Breast epithelium (tissue), 3 donors: ENCODE measurements around the gene BEX1.
"Not testable (repeated sequence)": the region's sequence is repeated elsewhere in the genome, so short reads cannot be mapped to it uniquely, and the experiment has no call there.

Experiments
- POLR2AphosphoS5 ChIP-seq, 3 donors: sonication (generic); formaldehyde crosslinking; IDR thresholded peaks; one replicate each; pipeline ENCODE4 v1.6.1; 2017; ENCODE audit warnings: antibody characterized with exemption in 3 of 3
- TF ChIP-seq, protein P1 (sequence below), 3 donors: fragments of 450-650 bp; IDR thresholded peaks; one replicate each; pipeline ENCODE4 v1.5.1; 2016 to 2017; ENCODE audit warnings: antibody characterized with exemption in 3 of 3, mild to moderate bottlenecking in 3 of 3, moderate library complexity in 3 of 3

- TF ChIP-seq, protein P1, sequence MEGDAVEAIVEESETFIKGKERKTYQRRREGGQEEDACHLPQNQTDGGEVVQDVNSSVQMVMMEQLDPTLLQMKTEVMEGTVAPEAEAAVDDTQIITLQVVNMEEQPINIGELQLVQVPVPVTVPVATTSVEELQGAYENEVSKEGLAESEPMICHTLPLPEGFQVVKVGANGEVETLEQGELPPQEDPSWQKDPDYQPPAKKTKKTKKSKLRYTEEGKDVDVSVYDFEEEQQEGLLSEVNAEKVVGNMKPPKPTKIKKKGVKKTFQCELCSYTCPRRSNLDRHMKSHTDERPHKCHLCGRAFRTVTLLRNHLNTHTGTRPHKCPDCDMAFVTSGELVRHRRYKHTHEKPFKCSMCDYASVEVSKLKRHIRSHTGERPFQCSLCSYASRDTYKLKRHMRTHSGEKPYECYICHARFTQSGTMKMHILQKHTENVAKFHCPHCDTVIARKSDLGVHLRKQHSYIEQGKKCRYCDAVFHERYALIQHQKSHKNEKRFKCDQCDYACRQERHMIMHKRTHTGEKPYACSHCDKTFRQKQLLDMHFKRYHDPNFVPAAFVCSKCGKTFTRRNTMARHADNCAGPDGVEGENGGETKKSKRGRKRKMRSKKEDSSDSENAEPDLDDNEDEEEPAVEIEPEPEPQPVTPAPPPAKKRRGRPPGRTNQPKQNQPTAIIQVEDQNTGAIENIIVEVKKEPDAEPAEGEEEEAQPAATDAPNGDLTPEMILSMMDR (IDR thresholded peaks at IDR 0.05), result not testable (repeated sequence)
- not testable (repeated sequence) for TF ChIP-seq POLR2AphosphoS5 (IDR thresholded peaks at IDR 0.05)
Measured at GRCh38 chrX:103107227-103107737, 43.3 kb upstream of the BEX1 start.
